VCaP (cell line): ENCODE measurements around the gene BARD1.

Experiments used
- H3K27ac ChIP-seq: fragments of 450-650 bp; 2 replicates; pipeline ENCODE4 v1.5.1; 2017
- CTCF ChIP-seq: fragments of 450-650 bp; conservative IDR thresholded peaks from 2 replicates; pipeline ENCODE4 v1.5.1; 2017; ENCODE audit warnings: mild to moderate bottlenecking, moderate library complexity

The BARD1 gene

GRCh38 chr2:214830794-214831346, 21.4 kb upstream of the BARD1 start:
- H3K27ac ChIP-seq = no peak overlapping the region
- 0 out of 2 replicates have a peak, but pooled peaks have one; percentile 15 for TF ChIP-seq CTCF

- TF ChIP-seq CTCF = no peak
Observed at GRCh38 chr2:214816008-214816533, 6.6 kb upstream of the BARD1 start.

GRCh38 chr2:214810671-214811070, 1.2 kb upstream of the BARD1 start:
- peak overlapping the region; percentile 80 for H3K27ac ChIP-seq
- no peak for TF ChIP-seq CTCF

More at GRCh38 chr2:214816008-214816533, 6.6 kb upstream of the BARD1 start:
- no peak overlapping the region for H3K27ac ChIP-seq

- peak overlapping the region; percentile 80 for H3K27ac ChIP-seq
- TF ChIP-seq CTCF = no peak
Observed at GRCh38 chr2:214809751-214810564, 475 bp upstream of the BARD1 start.

DNA sequence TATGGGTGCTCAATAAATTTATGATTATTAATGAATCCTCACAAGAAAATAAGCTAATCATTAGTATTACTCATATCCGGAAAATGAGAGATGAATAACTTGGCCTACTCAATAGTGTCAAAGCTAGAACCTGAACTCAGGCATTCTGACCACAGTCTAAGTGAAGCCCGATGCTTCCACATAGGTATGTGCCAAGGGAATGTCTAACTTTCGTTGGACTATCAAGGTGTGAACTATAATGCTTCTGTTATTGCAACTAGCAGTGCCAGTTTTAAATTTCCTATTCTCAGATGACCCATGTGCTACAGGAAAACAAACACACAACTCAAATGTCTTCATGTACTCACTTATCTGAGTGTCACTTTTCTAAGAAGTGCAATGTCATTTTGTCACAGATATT, 1.8 kb downstream of the BARD1 start:
- peak overlapping the region; percentile 80 for H3K27ac ChIP-seq
- no peak for TF ChIP-seq CTCF

DNA sequence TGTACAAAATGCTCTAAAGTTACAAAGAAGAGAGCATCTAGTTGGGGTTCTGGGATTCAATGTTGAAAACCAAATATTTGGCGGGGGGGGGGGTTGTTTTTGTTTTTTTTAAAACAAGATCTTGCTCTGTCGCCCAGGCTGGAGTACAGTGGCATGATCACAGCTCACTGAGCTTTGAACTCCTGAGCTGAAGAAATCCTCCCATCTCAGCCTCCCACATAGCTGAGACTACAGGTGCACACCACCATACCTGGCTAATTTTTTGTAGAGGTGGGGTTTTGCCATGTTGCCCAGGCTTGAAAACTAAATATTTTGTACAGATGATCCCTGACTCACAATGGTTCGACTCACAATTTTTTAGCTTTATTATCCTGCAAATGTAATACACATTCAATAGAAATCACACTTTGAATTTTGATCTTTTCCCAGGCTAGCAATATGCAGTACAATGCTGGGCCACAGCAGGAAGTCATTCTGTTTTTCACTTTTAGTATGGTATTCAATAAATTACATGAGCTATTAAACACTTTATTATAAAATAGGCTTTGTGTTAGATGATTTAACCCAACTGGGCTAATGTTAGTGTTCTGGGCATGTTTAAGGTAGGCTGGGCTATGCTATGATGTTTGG, 7.6 kb downstream of the BARD1 start:
- no peak overlapping the region for H3K27ac ChIP-seq
- TF ChIP-seq CTCF = no peak

- TF ChIP-seq CTCF = no peak
- H3K27ac ChIP-seq = no peak overlapping the region
Observed at GRCh38 chr2:214801068-214801467, 8.4 kb downstream of the BARD1 start.
